ENCODE results near the gene NLRP6. TPM values are rescaled to one million over a fixed set of nuclear protein-coding genes. Genes with fewer than 3 reads are reported as not detected.

Gene NLRP6
- total and polyA plus RNA-seq, 7 experiments from 2014 or later: 5.4 to 24.7 (median 13.8) TPM

DNA sequence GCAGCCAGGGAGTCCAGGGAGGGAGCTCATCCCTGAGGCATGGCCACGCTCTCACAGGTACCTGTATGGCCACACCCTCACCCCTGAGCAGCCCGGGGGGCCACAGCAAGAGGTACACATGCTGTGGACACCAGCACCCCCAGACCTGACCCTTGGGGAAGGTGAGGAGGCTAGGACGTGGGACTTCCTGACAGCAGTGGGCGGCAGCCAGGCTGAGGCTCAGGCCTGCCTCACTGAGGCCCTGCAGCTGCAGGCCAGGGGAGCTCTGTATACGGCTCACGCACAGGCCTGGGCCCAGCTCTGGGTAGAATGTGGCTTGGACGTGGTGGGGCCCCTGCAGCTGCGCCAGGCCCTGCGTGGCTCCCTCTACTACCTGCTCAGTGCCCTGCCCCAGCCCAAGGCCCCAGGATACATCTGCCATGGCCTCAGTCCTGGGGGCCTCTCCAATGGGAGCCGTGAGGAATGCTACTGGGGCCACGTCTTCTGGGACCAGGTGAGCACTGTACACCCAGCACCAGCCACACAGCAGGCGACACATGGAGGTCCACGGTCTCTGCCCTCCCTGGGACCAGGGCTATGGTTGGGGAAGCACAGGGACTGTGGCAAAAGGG lies 12.5 kb downstream of the NLRP6 start:
- Mint-ChIP-seq H3K36me3 (peaks cover 0 to 17% (median 0%) of the 10 kb centered on the region in 5 donors), H3K9me3 (peaks cover 0 to 4% (median 0%) of the 10 kb centered on the region in 11 donors), H3K27ac (peak overlapping the region; percentile 51 to 95 (median 88)), H3K4me3 (peak overlapping the region in 9 of 10 donors; percentile 10 to 89 (median 71)), H3K27me3 (peaks cover 0 to 11% (median 0%) of the 10 kb centered on the region in 5 donors), H3K4me1 (peaks cover 19 to 41% (median 27%) of the 10 kb centered on the region in 7 donors)
- peak overlapping the region; percentile 100 for H3K27ac ChIP-seq (ENCODE audit: low read depth, low read length)
- peaks cover 16% of the 10 kb centered on the region in 2 donors for H3K4me1 ChIP-seq (ENCODE audit: control insufficient read depth in 2 of 2, insufficient read depth in 2 of 2, low read length in 2 of 2)
- H3K27me3 ChIP-seq (ENCODE audit: control insufficient read depth in 2 of 2, insufficient read depth in 2 of 2, low read length in 2 of 2): no peaks in the 10 kb centered on the region
- no peaks in the 10 kb centered on the region for H3K9me3 ChIP-seq (ENCODE audit: control insufficient read depth in 2 of 3, low read length in 3 of 3)
- DNase-seq: no peak
- H3K36me3 ChIP-seq (ENCODE audit: control insufficient read depth in 2 of 3, insufficient read depth in 3 of 3, low read length in 3 of 3): peaks cover 0 to 53% (median 8%) of the 10 kb centered on the region in 3 experiments
- ChIA-PET POLR2A (interaction anchor here (0.8 to 15.1 kb wide), 11 partner anchors 7 to 84 kb away, joined by 3 to 330 read pairs (median 13); partner anchors contain the start of genes BET1L, IFITM2, IFITM5 and NLRP6), CTCF (interaction anchor here (0.5 to 2.4 kb wide), 4 partner anchors 9 to 54 kb away, joined by 3 to 11 read pairs (median 6); partner anchors contain the start of gene PSMD13)
- ATAC-seq: no peak
- H3K4me3 ChIP-seq (ENCODE audit: low read length): peak overlapping the region; percentile 47
- intact Hi-C loops (cut with micrococcal nuclease): no loop called here

GRCh38 chr11:291281-292210 lies 13.3 kb downstream of the NLRP6 start:
- Mint-ChIP-seq H3K27ac (peak overlapping the region; percentile 51 to 95 (median 88)), H3K9me3 (peaks cover 0 to 4% (median 0%) of the 10 kb centered on the region in 11 donors), H3K36me3 (peaks cover 0 to 17% (median 0%) of the 10 kb centered on the region in 5 donors), H3K27me3 (peaks cover 0 to 11% (median 0%) of the 10 kb centered on the region in 5 donors), H3K4me3 (peak overlapping the region in 6 of 10 donors; percentile 35 to 88 (median 67)), H3K4me1 (peaks cover 14 to 33% (median 24%) of the 10 kb centered on the region in 7 donors)
- Histone ChIP-seq H3K4me3 (ENCODE audit: low read length) (no peak overlapping the region), H3K36me3 (ENCODE audit: control insufficient read depth in 2 of 3, insufficient read depth in 3 of 3, low read length in 3 of 3) (peaks cover 0 to 53% (median 8%) of the 10 kb centered on the region in 3 experiments), H3K27ac (ENCODE audit: low read depth, low read length) (peak overlapping the region; percentile 100), H3K4me1 (ENCODE audit: control insufficient read depth in 2 of 2, insufficient read depth in 2 of 2, low read length in 2 of 2) (peaks cover 13% of the 10 kb centered on the region in 2 donors), H3K9me3 (ENCODE audit: control insufficient read depth in 2 of 3, low read length in 3 of 3) (no peaks in the 10 kb centered on the region), H3K27me3 (ENCODE audit: control insufficient read depth in 2 of 2, insufficient read depth in 2 of 2, low read length in 2 of 2) (no peaks in the 10 kb centered on the region)
- no peak for ATAC-seq
- ChIA-PET CTCF (interaction anchor here (0.6 to 1.4 kb wide), 2 partner anchors 8 to 54 kb away, joined by 3 to 5 read pairs; partner anchors contain the start of gene PSMD13), POLR2A (interaction anchor here (0.6 to 15.1 kb wide), 7 partner anchors 10 to 64 kb away, joined by 3 to 192 read pairs (median 6); partner anchors contain the start of gene NLRP6)
- no peak for DNase-seq
- intact Hi-C loops (cut with micrococcal nuclease): no loop called here

DNA sequence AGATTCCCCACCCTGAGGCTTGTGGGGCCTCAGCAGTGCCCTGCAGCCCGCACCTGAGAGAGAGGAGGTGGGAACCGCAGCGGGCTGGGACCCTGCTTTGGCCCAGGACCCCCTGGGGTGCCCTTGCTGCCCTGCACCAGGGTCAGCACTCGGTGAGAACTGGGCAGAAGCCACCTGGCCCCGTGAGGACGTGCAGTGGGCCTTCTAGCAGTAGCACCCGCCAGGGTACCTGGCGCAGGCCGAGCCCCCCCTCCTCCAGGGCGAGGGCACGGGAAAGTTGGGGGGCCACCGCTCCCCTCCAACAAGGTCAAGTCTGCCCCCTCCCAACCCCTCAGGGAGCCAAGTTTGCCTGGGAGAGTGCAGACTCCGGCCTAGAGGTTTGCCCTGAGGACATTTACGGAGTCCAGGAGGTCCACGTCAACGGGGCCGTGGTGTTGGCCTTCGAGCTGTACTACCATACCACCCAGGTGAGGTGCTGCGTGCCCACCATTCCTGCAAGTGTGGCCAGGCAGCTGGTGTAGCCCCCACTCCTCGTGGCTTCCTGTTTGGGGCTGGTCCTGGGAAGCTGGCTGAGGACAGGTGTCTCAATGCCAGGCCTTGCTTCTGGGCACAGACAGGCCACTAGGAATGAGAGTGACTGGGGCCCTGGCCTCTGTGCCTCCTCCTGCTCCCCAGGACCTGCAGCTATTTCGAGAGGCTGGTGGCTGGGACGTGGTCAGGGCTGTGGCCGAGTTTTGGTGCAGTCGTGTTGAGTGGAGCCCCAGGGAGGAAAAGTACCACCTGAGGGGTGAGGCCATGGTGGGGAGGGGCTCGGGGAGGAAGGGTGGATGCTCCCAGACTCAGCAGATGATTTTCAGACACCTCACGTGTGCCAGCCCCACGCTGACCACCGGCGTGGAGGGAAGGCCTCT lies 14.3 kb downstream of the NLRP6 start:
- ChIA-PET CTCF (no interaction called here), POLR2A (interaction anchor here (1.0 to 15.1 kb wide), 2 partner anchors 16 to 24 kb away, joined by 6 to 192 read pairs; partner anchors contain the start of gene NLRP6)
- peak overlapping the region; percentile 23 for H3K27ac ChIP-seq (ENCODE audit: low read depth, low read length)
- no peak overlapping the region for H3K4me3 ChIP-seq (ENCODE audit: low read length)
- Mint-ChIP-seq H3K9me3 (peaks cover 0 to 4% (median 0%) of the 10 kb centered on the region in 11 donors), H3K27ac (peak overlapping the region in 2 of 9 donors; percentile 42 to 43), H3K27me3 (peaks cover 0 to 7% (median 0%) of the 10 kb centered on the region in 5 donors), H3K4me3 (no peak overlapping the region), H3K4me1 (peaks cover 11 to 34% (median 26%) of the 10 kb centered on the region in 7 donors), H3K36me3 (peaks cover 0 to 15% (median 0%) of the 10 kb centered on the region in 5 donors)
- ATAC-seq: no peak
- H3K36me3 ChIP-seq (ENCODE audit: control insufficient read depth in 2 of 3, insufficient read depth in 3 of 3, low read length in 3 of 3): peaks cover 0 to 53% (median 8%) of the 10 kb centered on the region in 3 experiments
- DNase-seq: no peak
- H3K9me3 ChIP-seq (ENCODE audit: control insufficient read depth in 2 of 3, low read length in 3 of 3): no peaks in the 10 kb centered on the region
- intact Hi-C loops (cut with micrococcal nuclease): no loop called here
- H3K27me3 ChIP-seq (ENCODE audit: control insufficient read depth in 2 of 2, insufficient read depth in 2 of 2, low read length in 2 of 2): no peaks in the 10 kb centered on the region
- H3K4me1 ChIP-seq (ENCODE audit: control insufficient read depth in 2 of 2, insufficient read depth in 2 of 2, low read length in 2 of 2): peaks cover 18% of the 10 kb centered on the region in 2 donors

DNA sequence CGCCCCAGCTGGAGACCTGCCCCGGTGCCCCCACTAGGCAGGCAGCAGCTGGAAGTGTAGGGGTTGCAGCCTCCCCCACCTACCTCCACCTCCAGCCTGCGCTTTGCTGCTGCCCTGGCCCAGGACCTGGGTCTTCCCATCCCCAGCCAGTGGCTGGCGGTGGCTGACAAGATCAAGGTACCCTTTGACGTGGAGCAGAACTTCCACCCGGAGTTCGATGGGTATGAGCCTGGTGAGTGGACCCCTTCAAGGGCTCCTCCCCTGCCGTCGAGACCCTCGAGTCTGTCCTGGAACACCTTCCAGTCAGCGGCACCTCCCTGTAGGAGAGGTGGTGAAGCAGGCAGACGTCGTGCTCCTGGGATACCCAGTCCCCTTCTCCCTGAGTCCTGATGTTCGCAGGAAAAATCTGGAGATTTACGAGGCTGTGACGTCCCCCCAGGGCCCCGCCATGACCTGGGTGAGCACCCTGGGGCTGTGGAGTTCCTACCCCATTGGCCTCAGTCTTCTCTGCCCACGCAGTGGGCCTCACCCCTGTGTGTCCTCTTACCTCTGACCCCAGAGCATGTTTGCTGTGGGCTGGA lies 15.2 kb downstream of the NLRP6 start:
- POLR2A ChIA-PET: interaction anchor here (0.7 to 15.1 kb wide), 3 partner anchors 12 to 75 kb away, joined by 3 to 192 read pairs (median 3); partner anchors contain the start of gene NLRP6
- Mint-ChIP-seq H3K36me3 (peaks cover 0 to 10% (median 0%) of the 10 kb centered on the region in 5 donors), H3K27me3 (no peaks in the 10 kb centered on the region), H3K4me1 (peaks cover 16 to 36% (median 25%) of the 10 kb centered on the region in 7 donors), H3K27ac (no peak overlapping the region), H3K4me3 (no peak overlapping the region), H3K9me3 (no peaks in the 10 kb centered on the region)
- no peak overlapping the region for H3K27ac ChIP-seq (ENCODE audit: low read depth, low read length)
- peaks cover 27% of the 10 kb centered on the region in 2 donors for H3K4me1 ChIP-seq (ENCODE audit: control insufficient read depth in 2 of 2, insufficient read depth in 2 of 2, low read length in 2 of 2)
- H3K27me3 ChIP-seq (ENCODE audit: control insufficient read depth in 2 of 2, insufficient read depth in 2 of 2, low read length in 2 of 2): no peaks in the 10 kb centered on the region
- H3K36me3 ChIP-seq (ENCODE audit: control insufficient read depth in 2 of 3, insufficient read depth in 3 of 3, low read length in 3 of 3): peaks cover 0 to 48% (median 8%) of the 10 kb centered on the region in 3 experiments
- intact Hi-C loops (cut with micrococcal nuclease): no loop called here
- ATAC-seq (no peak), DNase-seq (no peak)
- H3K4me3 ChIP-seq (ENCODE audit: low read length): no peak overlapping the region
- H3K9me3 ChIP-seq (ENCODE audit: control insufficient read depth in 2 of 3, low read length in 3 of 3): no peaks in the 10 kb centered on the region
- CTCF ChIA-PET: interaction anchor here (2.2 kb wide), 1 partner anchor 43 kb away, joined by 10 read pairs; no protein-coding TSS in a partner anchor

GRCh38 chr11:293852-294661 lies 15.8 kb downstream of the NLRP6 start:
- Mint-ChIP-seq H3K4me3 (no peak overlapping the region), H3K27ac (peak overlapping the region in 2 of 9 donors; percentile 19 to 46), H3K36me3 (peaks cover 0 to 10% (median 0%) of the 10 kb centered on the region in 5 donors), H3K4me1 (peaks cover 16 to 41% (median 25%) of the 10 kb centered on the region in 7 donors), H3K9me3 (no peaks in the 10 kb centered on the region), H3K27me3 (no peaks in the 10 kb centered on the region)
- no peak overlapping the region for H3K4me3 ChIP-seq (ENCODE audit: low read length)
- DNase-seq: no peak
- no peak for ATAC-seq
- ChIA-PET POLR2A (interaction anchor here (0.7 to 1.2 kb wide), 4 partner anchors 12 to 74 kb away, joined by 3 to 4 read pairs (median 3); no protein-coding TSS in a partner anchor), CTCF (interaction anchor here (2.2 kb wide), 1 partner anchor 43 kb away, joined by 10 read pairs; no protein-coding TSS in a partner anchor)
- intact Hi-C loops (cut with micrococcal nuclease): no loop called here
- H3K4me1 ChIP-seq (ENCODE audit: control insufficient read depth in 2 of 2, insufficient read depth in 2 of 2, low read length in 2 of 2): peaks cover 28 to 34% of the 10 kb centered on the region in 2 donors
- H3K27me3 ChIP-seq (ENCODE audit: control insufficient read depth in 2 of 2, insufficient read depth in 2 of 2, low read length in 2 of 2): no peaks in the 10 kb centered on the region
- no peaks in the 10 kb centered on the region for H3K9me3 ChIP-seq (ENCODE audit: control insufficient read depth in 2 of 3, low read length in 3 of 3)
- no peak overlapping the region for H3K27ac ChIP-seq (ENCODE audit: low read depth, low read length)
- peaks cover 0 to 46% (median 8%) of the 10 kb centered on the region in 3 experiments for H3K36me3 ChIP-seq (ENCODE audit: control insufficient read depth in 2 of 3, insufficient read depth in 3 of 3, low read length in 3 of 3)
